DND-41 (cell line): ENCODE results near the gene ADARB2.
"Not testable (repeated sequence)": the region's sequence is repeated elsewhere in the genome, so short reads cannot be mapped to it uniquely, and the experiment has no call there.

ENCODE experiments used
- EZH2 ChIP-seq: IDR thresholded peaks from 3 replicates; pipeline ENCODE4 v1.6.1; 2012; ENCODE audit warnings: borderline replicate concordance, low read depth, mild to moderate bottlenecking, moderate library complexity, low read length, inconsistent platforms; ENCODE audit not compliant: severe bottlenecking
- TF ChIP-seq, protein P1 (sequence below): IDR thresholded peaks from 2 replicates; pipeline ENCODE4 v1.5.1; 2012; ENCODE audit warnings: borderline replicate concordance, low read length, moderate library complexity, mild to moderate bottlenecking; ENCODE audit not compliant: poor library complexity, severe bottlenecking; ENCODE audit errors: extremely low read depth

- TF ChIP-seq EZH2: not testable (repeated sequence)
- TF ChIP-seq, protein P1, sequence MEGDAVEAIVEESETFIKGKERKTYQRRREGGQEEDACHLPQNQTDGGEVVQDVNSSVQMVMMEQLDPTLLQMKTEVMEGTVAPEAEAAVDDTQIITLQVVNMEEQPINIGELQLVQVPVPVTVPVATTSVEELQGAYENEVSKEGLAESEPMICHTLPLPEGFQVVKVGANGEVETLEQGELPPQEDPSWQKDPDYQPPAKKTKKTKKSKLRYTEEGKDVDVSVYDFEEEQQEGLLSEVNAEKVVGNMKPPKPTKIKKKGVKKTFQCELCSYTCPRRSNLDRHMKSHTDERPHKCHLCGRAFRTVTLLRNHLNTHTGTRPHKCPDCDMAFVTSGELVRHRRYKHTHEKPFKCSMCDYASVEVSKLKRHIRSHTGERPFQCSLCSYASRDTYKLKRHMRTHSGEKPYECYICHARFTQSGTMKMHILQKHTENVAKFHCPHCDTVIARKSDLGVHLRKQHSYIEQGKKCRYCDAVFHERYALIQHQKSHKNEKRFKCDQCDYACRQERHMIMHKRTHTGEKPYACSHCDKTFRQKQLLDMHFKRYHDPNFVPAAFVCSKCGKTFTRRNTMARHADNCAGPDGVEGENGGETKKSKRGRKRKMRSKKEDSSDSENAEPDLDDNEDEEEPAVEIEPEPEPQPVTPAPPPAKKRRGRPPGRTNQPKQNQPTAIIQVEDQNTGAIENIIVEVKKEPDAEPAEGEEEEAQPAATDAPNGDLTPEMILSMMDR: not testable (repeated sequence)
Measured at GRCh38 chr10:1773204-1773603, 35.9 kb upstream of the ADARB2 start.
